WI38 (cell line): Measurements from ENCODE around the gene BCL2L15.
A peak's percentile ranks its signal among the peaks of the same experiment; 100 is the strongest.

Experiments used
- H3K4me3 ChIP-seq: 2 replicates; pipeline ENCODE4 v1.5.1; 2011; ENCODE audit warnings: low read depth, mild to moderate bottlenecking, control low read depth, low read length
- CTCF ChIP-seq: IDR thresholded peaks from 2 replicates; pipeline ENCODE4 v1.5.1; 2012; ENCODE audit warnings: low read depth, mild to moderate bottlenecking, control low read depth, low read length

The BCL2L15 gene

DNA sequence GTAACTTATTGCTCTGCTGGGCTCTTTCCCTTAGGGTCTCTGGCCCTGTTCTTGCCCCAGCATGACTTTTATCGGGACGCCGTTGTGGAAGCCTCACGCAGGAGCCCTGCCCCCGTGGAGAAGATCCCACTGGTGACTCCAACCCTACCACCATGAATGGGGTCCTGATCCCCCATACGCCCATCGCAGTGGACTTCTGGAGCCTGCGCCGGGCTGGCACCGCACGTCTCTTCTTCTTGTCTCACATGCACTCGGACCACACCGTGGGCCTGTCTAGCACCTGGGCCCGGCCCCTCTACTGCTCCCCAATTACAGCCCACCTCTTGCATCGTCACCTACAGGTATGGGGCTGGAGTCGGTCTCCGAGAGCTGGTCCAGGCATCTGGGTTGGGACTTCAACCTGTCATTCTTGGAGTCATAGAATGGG lies 18.1 kb upstream of the BCL2L15 start:
- H3K4me3 ChIP-seq, result peak overlapping the region; percentile 94
- no peak for TF ChIP-seq CTCF

DNA sequence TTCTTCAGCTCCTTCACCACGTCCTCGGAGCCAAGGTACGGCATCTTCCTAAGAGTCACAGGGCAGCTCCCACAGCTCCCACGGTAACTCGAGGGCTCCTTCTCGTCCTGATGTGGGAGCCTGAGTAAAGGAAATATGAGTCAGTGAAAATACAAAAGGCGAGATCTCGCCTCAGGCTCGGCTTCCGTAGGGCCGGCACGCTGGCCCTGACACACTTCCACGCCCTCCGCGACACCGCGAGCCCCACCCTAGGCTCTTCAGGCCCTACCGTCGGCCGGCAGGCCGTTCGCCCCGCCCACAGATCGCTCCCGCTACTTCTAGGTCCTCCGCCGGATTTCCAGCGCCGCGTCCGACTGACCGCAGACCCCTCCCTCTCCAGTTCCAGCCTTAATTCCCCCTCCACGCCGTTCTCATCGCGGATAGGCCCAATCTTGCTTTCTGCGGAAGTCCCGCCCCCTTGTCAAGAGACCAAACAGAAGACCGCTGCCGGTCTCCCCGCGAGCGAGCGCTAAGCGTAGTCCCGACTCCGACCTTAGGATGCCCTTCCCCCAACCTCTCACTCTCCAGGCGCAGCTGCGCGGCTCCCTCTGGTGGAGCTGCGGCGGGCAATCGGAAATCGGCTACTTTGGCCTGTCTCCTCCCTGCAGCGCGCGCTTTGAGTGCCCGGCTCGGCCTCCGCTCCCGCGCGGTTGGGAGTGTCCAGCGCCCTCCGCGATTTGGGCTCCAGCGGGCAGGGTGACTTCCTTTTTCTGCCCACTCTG lies 17.5 kb upstream of the BCL2L15 start, which contains the start of the genes AP4B1 and DCLRE1B:
Gene AP4B1 (minus strand): TSS at position 126 of the 761 bp plus-strand sequence. CDS start 82 bp downstream, at position 44.
Gene DCLRE1B (plus strand): TSS at position 653 of the 761 bp plus-strand sequence. CDS start 261 bp downstream, outside the sequence.
- peak; percentile 61 for TF ChIP-seq CTCF

DNA sequence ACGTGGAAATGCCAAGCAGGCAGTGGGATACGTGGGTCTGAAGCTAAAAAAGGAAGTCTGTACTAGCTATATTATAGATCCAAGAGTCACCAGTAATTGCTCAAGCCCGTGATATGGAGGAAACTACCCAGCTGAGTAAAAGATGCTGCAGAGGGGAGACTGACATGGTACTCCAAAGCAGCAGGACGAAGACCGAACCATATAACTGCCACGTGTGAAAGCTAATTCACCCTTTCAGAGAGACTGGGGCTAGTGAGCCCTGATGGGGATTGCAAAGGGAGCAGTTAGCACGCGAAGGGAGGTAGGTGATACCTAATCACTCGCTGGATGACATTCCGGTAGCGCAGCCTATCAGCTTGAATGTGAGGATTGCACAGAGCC lies 16.9 kb upstream of the BCL2L15 start:
- peak overlapping the region; percentile 94 for H3K4me3 ChIP-seq
- no peak for TF ChIP-seq CTCF

More for the DNA sequence above, 17.5 kb upstream of the BCL2L15 start, which contains the start of the genes AP4B1 and DCLRE1B:
- peak within 1 kb of the TSS; percentile 94 for H3K4me3 ChIP-seq

DNA sequence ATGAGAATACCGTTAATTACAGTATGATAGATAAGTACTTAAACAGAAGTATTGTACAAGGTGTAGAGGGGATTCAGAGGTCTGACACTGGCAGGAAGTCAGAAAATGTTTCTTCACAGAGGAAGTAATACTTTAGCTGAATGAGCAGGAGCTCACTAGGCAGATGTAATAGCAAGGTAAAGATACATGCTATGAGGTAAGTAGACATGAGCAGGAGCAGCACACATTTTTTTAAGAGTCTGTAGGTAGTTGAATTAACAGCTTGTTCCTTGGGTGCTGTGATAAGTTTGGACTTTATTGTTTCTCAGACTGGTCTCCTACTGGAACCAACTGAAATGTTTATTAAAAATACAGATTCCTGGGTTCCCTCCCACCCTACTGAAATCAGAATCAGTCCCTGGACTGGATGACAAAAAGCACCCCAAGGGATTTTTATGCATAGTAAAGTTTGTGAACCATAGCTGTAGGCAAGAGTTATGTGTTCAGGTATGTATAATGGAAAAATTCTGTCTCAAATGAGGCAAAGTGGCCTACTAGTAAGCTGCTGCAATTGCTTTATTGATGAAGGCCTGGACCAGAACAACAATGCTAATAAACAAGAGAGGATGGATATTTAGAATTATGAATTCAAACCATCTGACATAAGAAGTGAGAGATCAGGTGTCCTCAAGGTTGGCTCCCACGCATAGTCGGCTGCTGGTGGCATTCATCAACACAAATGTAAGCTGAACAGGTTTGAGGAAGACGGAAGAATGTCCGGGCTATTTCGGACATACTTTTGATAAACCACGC lies 16.3 kb upstream of the BCL2L15 start:
- peak overlapping the region; percentile 94 for H3K4me3 ChIP-seq
- TF ChIP-seq CTCF, result no peak

DNA sequence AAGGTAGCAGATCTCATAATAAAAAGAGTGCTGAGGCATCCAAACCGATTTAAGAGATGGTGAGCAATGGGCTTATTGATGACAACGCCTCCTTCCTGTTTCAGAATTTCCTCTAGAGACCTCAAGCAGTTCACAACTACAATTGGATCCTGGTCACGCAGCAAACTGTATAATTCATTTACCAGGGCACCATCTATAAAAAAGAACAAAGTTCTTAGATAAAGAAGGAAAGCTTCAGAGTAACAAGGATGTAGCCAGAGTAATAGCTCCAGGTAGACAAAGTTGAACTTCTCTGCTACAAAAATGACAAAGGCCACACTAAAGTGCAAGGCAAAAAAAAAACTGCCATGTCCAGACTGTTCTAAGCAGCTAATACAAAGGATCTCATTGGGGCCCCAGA lies 13.8 kb upstream of the BCL2L15 start:
- no peak for TF ChIP-seq CTCF
- no peak overlapping the region for H3K4me3 ChIP-seq

DNA sequence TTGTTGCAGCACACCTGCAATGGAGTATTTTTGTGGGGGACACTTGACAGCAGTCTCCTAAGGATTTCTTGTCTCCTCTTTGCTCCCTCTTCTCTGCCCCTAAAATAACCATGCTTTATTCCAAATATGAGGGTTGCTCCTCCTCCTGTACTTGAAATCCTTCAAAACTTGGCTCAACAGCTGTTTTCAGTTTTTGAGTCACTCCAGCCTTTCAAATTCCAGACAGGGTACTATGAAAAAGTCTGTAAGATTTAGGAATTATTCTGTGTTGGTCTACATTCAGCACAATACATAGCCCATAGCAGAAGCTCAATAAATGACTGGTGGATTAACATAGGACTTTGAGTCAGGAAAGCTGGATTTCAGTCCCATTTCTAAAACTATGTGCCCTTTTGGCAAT lies 11.7 kb upstream of the BCL2L15 start:
- no peak for TF ChIP-seq CTCF
- H3K4me3 ChIP-seq, result no peak overlapping the region

- H3K4me3 ChIP-seq, result no peak overlapping the region
- TF ChIP-seq CTCF, result no peak
Observed at GRCh38 chr1:113898241-113898814, 10.9 kb upstream of the BCL2L15 start.
